EL (cell line): ENCODE results near the gene PARN.

Experiments used
- DNase-seq: peaks from one replicate; pipeline ENCODE4 v3.0.0-alpha.2; 2016

PARN gene

GRCh38 chr16:14394834-14395233 is 235.2 kb downstream of the PARN start:
- no peak for DNase-seq

GRCh38 chr16:14392960-14393359 is 237.1 kb downstream of the PARN start:
- no peak for DNase-seq

- DNase-seq = no peak
These were observed 240.7 kb downstream of the PARN start for GRCh38 chr16:14389359-14389758.

GRCh38 chr16:14388243-14388642 is 241.8 kb downstream of the PARN start:
- DNase-seq = no peak

GRCh38 chr16:14386115-14386514 is 243.9 kb downstream of the PARN start:
- no peak for DNase-seq
